Measurements from ENCODE around the gene JPT2.

DNA sequence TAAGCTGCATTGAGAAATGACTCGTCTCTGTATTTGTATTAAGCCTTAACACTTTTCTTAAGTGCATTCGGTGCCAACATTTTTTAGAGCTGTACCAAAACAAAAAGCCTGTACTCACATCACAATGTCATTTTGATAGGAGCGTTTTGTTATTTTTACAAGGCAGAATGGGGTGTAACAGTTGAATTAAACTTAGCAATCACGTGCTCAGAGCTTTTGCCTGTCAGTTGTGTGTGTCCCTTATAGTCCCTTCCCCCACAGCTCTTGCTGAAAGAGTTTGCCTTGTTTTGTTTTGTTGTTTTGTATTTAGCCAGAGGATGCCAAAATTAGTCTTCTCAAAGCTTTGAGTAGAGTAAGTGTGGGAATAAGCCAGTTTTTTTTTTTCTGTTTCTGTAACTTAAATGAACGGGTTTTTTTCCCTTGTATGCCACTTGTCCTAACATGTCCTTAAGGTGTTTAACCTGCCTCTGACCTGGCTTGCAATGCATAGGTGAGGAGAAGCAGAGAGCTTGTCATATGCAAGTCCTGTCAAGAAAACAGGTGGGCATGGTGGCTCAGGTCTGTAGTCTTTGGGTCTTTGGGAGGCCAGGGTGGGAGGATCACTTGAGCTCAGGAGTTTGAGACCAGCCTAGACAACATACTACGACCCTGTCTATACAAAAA is 23.3 kb downstream of the JPT2 start:
- TF ChIP-seq, protein P1, sequence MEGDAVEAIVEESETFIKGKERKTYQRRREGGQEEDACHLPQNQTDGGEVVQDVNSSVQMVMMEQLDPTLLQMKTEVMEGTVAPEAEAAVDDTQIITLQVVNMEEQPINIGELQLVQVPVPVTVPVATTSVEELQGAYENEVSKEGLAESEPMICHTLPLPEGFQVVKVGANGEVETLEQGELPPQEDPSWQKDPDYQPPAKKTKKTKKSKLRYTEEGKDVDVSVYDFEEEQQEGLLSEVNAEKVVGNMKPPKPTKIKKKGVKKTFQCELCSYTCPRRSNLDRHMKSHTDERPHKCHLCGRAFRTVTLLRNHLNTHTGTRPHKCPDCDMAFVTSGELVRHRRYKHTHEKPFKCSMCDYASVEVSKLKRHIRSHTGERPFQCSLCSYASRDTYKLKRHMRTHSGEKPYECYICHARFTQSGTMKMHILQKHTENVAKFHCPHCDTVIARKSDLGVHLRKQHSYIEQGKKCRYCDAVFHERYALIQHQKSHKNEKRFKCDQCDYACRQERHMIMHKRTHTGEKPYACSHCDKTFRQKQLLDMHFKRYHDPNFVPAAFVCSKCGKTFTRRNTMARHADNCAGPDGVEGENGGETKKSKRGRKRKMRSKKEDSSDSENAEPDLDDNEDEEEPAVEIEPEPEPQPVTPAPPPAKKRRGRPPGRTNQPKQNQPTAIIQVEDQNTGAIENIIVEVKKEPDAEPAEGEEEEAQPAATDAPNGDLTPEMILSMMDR (IDR thresholded peaks at IDR 0.05), result no peak
- TF ChIP-seq POLR2A (IDR thresholded peaks at IDR 0.05), result no peak

All from adrenal gland (tissue), 5 donors.